Activated naive CD4-positive, alpha-beta T cell treated with anti-CD3 and anti-CD28 coated beads, Interleukin-2, amount 10 ng/mL, durations not matched to agents 7 days and 5 days (primary cell): Measurements from ENCODE around the gene CD46.

Experiments
- CTCF ChIA-PET: fragments of 350-600 bp; sonication (Branson Sonifier 250); formaldehyde crosslinking; loops from one replicate; lab custom pipeline; 2021; ENCODE audit warnings: antibody characterized with exemption; lab: Charles Lee
- DNase-seq: peaks from one replicate; pipeline ENCODE4 v3.0.0-alpha.2; 2020
- H3K27ac Mint-ChIP-seq: one replicate; pipeline ENCODE4 v1.8.0; 2021; ENCODE audit warnings: mild to moderate bottlenecking, moderate library complexity, mixed read lengths
- H3K27me3 Mint-ChIP-seq: one replicate; pipeline ENCODE4 v1.8.0; 2021; ENCODE audit warnings: mild to moderate bottlenecking, mixed read lengths
- H3K36me3 Mint-ChIP-seq: one replicate; pipeline ENCODE4 v1.8.0; 2021; ENCODE audit warnings: mixed read lengths
- H3K4me1 Mint-ChIP-seq: one replicate; pipeline ENCODE4 v1.8.0; 2021; ENCODE audit warnings: mixed read lengths
- H3K4me3 Mint-ChIP-seq: one replicate; pipeline ENCODE4 v1.8.0; 2021; ENCODE audit warnings: mild to moderate bottlenecking, moderate library complexity, mixed read lengths
- H3K9me3 Mint-ChIP-seq: one replicate; pipeline ENCODE4 v1.8.0; 2021; ENCODE audit warnings: mixed read lengths

The CD46 gene

GRCh38 chr1:207836591-207837347 lies 84.9 kb downstream of the CD46 start:
- Mint-ChIP-seq H3K27me3 (no peaks in the 10 kb centered on the region), H3K27ac (no peak overlapping the region), H3K36me3 (peaks cover 46% of the 10 kb centered on the region), H3K9me3 (no peaks in the 10 kb centered on the region), H3K4me1 (peaks cover 55% of the 10 kb centered on the region), H3K4me3 (no peak overlapping the region)
- CTCF ChIA-PET = interaction anchor here (0.6 to 14.4 kb wide), 3 partner anchors 35 to 125 kb away, joined by 3 to 237 read pairs (median 5); no protein-coding TSS in a partner anchor
- DNase-seq = no peak

- CTCF ChIA-PET = interaction anchor here (0.8 to 14.4 kb wide), 3 partner anchors 9 to 35 kb away, joined by 3 to 237 read pairs (median 6); no protein-coding TSS in a partner anchor
- Mint-ChIP-seq H3K36me3 (peaks cover 44% of the 10 kb centered on the region), H3K27me3 (no peaks in the 10 kb centered on the region), H3K27ac (no peak overlapping the region), H3K4me3 (no peak overlapping the region), H3K4me1 (peaks cover 46% of the 10 kb centered on the region), H3K9me3 (no peaks in the 10 kb centered on the region)
- no peak for DNase-seq
These were observed 85.8 kb downstream of the CD46 start for GRCh38 chr1:207837673-207838072.

GRCh38 chr1:207838156-207839082 lies 86.6 kb downstream of the CD46 start:
- Mint-ChIP-seq H3K36me3 (peaks cover 42% of the 10 kb centered on the region), H3K4me3 (no peak overlapping the region), H3K27ac (no peak overlapping the region), H3K9me3 (no peaks in the 10 kb centered on the region), H3K27me3 (no peaks in the 10 kb centered on the region), H3K4me1 (peaks cover 38% of the 10 kb centered on the region)
- CTCF ChIA-PET = interaction anchor here (0.8 to 14.4 kb wide), 4 partner anchors 9 to 34 kb away, joined by 3 to 237 read pairs (median 4); no protein-coding TSS in a partner anchor
- no peak for DNase-seq

- CTCF ChIA-PET = interaction anchor here (0.8 to 14.4 kb wide), 3 partner anchors 9 to 33 kb away, joined by 3 to 237 read pairs (median 6); no protein-coding TSS in a partner anchor
- Mint-ChIP-seq H3K27ac (peak overlapping the region; percentile 10), H3K36me3 (peaks cover 41% of the 10 kb centered on the region), H3K27me3 (no peaks in the 10 kb centered on the region), H3K4me1 (peaks cover 32% of the 10 kb centered on the region), H3K9me3 (no peaks in the 10 kb centered on the region), H3K4me3 (no peak overlapping the region)
- no peak for DNase-seq
These were observed 87.2 kb downstream of the CD46 start for GRCh38 chr1:207839083-207839413.

GRCh38 chr1:207840380-207840779 lies 88.5 kb downstream of the CD46 start:
- Mint-ChIP-seq H3K4me3 (no peak overlapping the region), H3K27me3 (no peaks in the 10 kb centered on the region), H3K9me3 (no peaks in the 10 kb centered on the region), H3K4me1 (peaks cover 23% of the 10 kb centered on the region), H3K27ac (no peak overlapping the region), H3K36me3 (peaks cover 42% of the 10 kb centered on the region)
- CTCF ChIA-PET = interaction anchor here (0.6 to 1.2 kb wide), 3 partner anchors 8 to 22 kb away, joined by 3 read pairs; no protein-coding TSS in a partner anchor
- no peak for DNase-seq

- no peaks in the 10 kb centered on the region for H3K9me3 Mint-ChIP-seq
- H3K27me3 Mint-ChIP-seq = no peaks in the 10 kb centered on the region
- CTCF ChIA-PET = interaction anchor here (0.6 to 3.3 kb wide), 5 partner anchors 9 to 28 kb away, joined by 3 to 11 read pairs (median 3); no protein-coding TSS in a partner anchor
- H3K27ac Mint-ChIP-seq = no peak overlapping the region
- no peak for DNase-seq
- H3K36me3 Mint-ChIP-seq = peaks cover 39% of the 10 kb centered on the region
- no peak overlapping the region for H3K4me3 Mint-ChIP-seq
- H3K4me1 Mint-ChIP-seq = peaks cover 20% of the 10 kb centered on the region
These were observed 89.4 kb downstream of the CD46 start for GRCh38 chr1:207841293-207841692.

GRCh38 chr1:207841901-207842300 lies 90.0 kb downstream of the CD46 start:
- CTCF ChIA-PET = interaction anchor here (1.0 to 3.3 kb wide), 4 partner anchors 12 to 43 kb away, joined by 3 to 11 read pairs (median 4); no protein-coding TSS in a partner anchor
- H3K27ac Mint-ChIP-seq = no peak overlapping the region
- H3K9me3 Mint-ChIP-seq = no peaks in the 10 kb centered on the region
- peaks cover 36% of the 10 kb centered on the region for H3K36me3 Mint-ChIP-seq
- no peak overlapping the region for H3K4me3 Mint-ChIP-seq
- peaks cover 20% of the 10 kb centered on the region for H3K4me1 Mint-ChIP-seq
- H3K27me3 Mint-ChIP-seq = no peaks in the 10 kb centered on the region
- no peak for DNase-seq

- no peaks in the 10 kb centered on the region for H3K9me3 Mint-ChIP-seq
- no peaks in the 10 kb centered on the region for H3K27me3 Mint-ChIP-seq
- CTCF ChIA-PET = interaction anchor here (1.0 to 3.3 kb wide), 4 partner anchors 12 to 42 kb away, joined by 3 to 11 read pairs (median 4); no protein-coding TSS in a partner anchor
- no peak overlapping the region for H3K4me3 Mint-ChIP-seq
- H3K4me1 Mint-ChIP-seq = peaks cover 23% of the 10 kb centered on the region
- H3K27ac Mint-ChIP-seq = no peak overlapping the region
- peaks cover 32% of the 10 kb centered on the region for H3K36me3 Mint-ChIP-seq
- no peak for DNase-seq
These were observed 90.7 kb downstream of the CD46 start for GRCh38 chr1:207842506-207842905.

- H3K36me3 Mint-ChIP-seq = peaks cover 32% of the 10 kb centered on the region
- no peaks in the 10 kb centered on the region for H3K9me3 Mint-ChIP-seq
- CTCF ChIA-PET = no interaction called here
- H3K27me3 Mint-ChIP-seq = no peaks in the 10 kb centered on the region
- no peak overlapping the region for H3K27ac Mint-ChIP-seq
- DNase-seq = no peak
- H3K4me1 Mint-ChIP-seq = peaks cover 27% of the 10 kb centered on the region
- H3K4me3 Mint-ChIP-seq = no peak overlapping the region
These were observed 92.5 kb downstream of the CD46 start for GRCh38 chr1:207844371-207844770.
